ENCODE data around the gene KCNQ1. TPM values are rescaled to one million over a fixed set of nuclear protein-coding genes. Genes with fewer than 3 reads are reported as not detected.

Gene KCNQ1
- total RNA-seq, 1 donor from 2014 or later = 8.5 TPM

DNA sequence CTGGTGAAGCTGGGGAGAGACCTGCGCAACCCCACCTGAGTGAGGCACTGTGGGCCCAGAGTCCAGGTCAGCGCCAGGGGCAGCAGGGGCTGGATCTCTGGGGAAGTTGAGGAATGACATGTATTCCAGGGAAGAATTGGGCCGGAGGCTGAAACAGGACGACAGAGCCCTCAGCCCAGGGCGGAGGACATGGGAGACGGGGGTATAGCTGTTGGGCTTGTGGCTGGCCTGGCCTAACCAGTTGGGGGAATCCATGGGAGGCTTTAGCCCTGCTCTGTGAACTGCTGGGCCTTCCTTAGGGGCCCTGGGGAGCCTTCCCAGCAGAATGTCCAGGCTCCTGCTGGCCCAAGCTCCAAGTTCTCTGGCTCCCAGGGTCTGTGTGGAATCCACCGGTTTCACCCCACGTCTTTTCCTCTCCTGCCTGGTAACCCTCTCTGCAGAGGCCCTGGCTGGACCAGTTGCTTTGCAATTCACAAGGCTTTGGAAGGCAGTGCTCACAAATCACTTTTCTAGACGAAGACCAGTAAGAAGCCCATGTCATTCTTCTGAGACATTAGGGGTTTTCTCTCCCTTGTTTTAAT is 305.4 kb downstream of the KCNQ1 start:
- H3K36me3 Mint-ChIP-seq = no peaks in the 10 kb centered on the region
- peaks cover 58% of the 10 kb centered on the region for H3K4me1 Mint-ChIP-seq
- no peaks in the 10 kb centered on the region for H3K9me3 Mint-ChIP-seq
- no peak for DNase-seq (ENCODE audit: low spot score in 2 of 2, unreplicated experiment in 2 of 2)
- no peak overlapping the region for H3K4me3 Mint-ChIP-seq
- no peaks in the 10 kb centered on the region for H3K27me3 Mint-ChIP-seq (ENCODE audit: low read depth)
- TF ChIP-seq, protein P1, sequence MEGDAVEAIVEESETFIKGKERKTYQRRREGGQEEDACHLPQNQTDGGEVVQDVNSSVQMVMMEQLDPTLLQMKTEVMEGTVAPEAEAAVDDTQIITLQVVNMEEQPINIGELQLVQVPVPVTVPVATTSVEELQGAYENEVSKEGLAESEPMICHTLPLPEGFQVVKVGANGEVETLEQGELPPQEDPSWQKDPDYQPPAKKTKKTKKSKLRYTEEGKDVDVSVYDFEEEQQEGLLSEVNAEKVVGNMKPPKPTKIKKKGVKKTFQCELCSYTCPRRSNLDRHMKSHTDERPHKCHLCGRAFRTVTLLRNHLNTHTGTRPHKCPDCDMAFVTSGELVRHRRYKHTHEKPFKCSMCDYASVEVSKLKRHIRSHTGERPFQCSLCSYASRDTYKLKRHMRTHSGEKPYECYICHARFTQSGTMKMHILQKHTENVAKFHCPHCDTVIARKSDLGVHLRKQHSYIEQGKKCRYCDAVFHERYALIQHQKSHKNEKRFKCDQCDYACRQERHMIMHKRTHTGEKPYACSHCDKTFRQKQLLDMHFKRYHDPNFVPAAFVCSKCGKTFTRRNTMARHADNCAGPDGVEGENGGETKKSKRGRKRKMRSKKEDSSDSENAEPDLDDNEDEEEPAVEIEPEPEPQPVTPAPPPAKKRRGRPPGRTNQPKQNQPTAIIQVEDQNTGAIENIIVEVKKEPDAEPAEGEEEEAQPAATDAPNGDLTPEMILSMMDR (IDR thresholded peaks at IDR 0.05; ENCODE audit: unreplicated experiment) = no peak
- peak overlapping the region; percentile 93 for H3K27ac Mint-ChIP-seq

DNA sequence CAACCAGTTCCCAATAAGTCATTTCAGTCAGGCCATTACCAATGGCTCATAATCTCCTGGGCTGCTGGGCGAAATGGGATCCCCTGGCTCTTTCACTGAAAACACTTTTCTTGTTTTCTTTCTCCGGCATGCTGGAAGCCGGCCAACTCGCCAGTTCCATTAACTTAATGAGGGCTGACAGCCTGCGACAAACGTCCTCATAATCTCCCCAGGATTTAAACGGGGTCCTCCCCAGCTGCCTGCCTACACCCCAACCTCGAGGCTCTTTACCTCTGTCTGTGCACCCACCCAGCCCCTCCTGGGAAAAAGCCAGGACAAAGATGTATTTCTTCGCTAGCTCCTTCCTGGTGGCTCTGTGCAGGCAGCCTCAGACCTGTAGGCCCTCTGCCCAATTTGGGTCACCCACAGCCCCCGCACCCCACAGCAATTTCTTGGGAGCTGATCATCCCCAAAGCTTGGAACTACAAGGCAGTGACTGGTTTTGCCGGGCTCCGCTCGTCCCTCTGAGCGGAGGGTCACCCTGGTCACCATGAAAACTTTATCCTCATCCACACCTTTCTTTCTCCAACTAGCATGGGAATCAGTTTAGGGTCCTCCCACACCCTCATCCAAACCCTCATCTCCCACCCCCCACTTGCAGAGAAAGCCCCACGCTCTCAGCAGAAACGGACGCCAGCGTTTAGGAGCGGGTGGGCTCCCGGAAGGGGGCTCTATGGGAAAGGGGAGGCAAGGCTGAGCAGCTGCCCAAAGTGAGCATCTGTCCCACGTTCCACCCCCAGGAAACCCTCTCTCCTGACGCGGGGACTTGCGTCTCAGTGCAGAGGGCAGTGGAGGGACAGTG is 306.1 kb downstream of the KCNQ1 start:
- Mint-ChIP-seq H3K27ac (peak overlapping the region; percentile 93), H3K4me1 (peaks cover 58% of the 10 kb centered on the region), H3K9me3 (no peaks in the 10 kb centered on the region), H3K4me3 (no peak overlapping the region), H3K27me3 (ENCODE audit: low read depth) (no peaks in the 10 kb centered on the region), H3K36me3 (no peaks in the 10 kb centered on the region)
- TF ChIP-seq, protein P1 (IDR thresholded peaks at IDR 0.05; ENCODE audit: unreplicated experiment) = no peak
- peak in 1 of 2 experiments; percentile 75 for DNase-seq (ENCODE audit: low spot score in 2 of 2, unreplicated experiment in 2 of 2)

DNA sequence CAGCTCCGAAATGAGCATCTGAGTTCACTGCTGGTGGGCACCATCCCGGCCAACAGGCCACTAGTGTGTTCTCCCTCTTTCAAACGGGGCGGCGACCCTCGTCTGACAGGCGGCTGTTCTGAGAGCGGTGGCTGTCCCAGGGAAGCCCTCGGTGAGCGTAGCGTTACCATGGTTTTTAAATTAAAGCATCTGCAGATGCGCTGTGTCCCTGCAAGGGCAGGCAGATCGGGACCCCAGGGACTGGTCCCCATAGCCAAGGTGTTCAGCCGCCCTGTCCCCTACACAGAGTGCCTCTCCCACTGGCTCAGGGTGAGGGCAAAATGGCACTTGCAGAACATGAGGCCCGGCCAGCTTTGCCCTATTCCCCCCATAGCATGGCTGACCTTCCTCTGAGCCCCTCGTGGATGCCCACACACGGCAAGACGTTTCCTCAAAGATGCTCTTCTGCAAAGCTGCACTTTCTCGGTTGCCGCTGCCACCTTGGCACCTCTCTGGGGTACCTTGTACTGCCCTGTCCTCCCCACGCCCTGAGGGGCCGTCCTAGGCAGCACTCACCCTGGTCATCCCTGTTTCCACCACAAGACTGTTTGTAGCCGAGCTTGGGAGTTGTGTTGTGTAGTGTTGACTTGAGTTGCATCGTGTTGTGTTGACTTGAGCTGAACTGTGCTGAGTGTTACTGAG is 306.9 kb downstream of the KCNQ1 start:
- H3K4me3 Mint-ChIP-seq = no peak overlapping the region
- DNase-seq (ENCODE audit: low spot score in 2 of 2, unreplicated experiment in 2 of 2) = no peak
- H3K27ac Mint-ChIP-seq = peak overlapping the region; percentile 93
- H3K4me1 Mint-ChIP-seq = peaks cover 56% of the 10 kb centered on the region
- no peaks in the 10 kb centered on the region for H3K9me3 Mint-ChIP-seq
- TF ChIP-seq, protein P1 (IDR thresholded peaks at IDR 0.05; ENCODE audit: unreplicated experiment) = no peak
- H3K27me3 Mint-ChIP-seq (ENCODE audit: low read depth) = no peaks in the 10 kb centered on the region
- H3K36me3 Mint-ChIP-seq = no peaks in the 10 kb centered on the region

- TF ChIP-seq, protein P1 (IDR thresholded peaks at IDR 0.05; ENCODE audit: unreplicated experiment) = no peak
- Mint-ChIP-seq H3K27ac (no peak overlapping the region), H3K4me1 (peaks cover 52% of the 10 kb centered on the region), H3K27me3 (ENCODE audit: low read depth) (no peaks in the 10 kb centered on the region), H3K4me3 (no peak overlapping the region), H3K36me3 (no peaks in the 10 kb centered on the region), H3K9me3 (peaks cover 4% of the 10 kb centered on the region)
- no peak for DNase-seq (ENCODE audit: low spot score in 2 of 2, unreplicated experiment in 2 of 2)
These were observed 307.5 kb downstream of the KCNQ1 start for GRCh38 chr11:2752204-2752770.

- Mint-ChIP-seq H3K4me1 (peaks cover 46% of the 10 kb centered on the region), H3K4me3 (no peak overlapping the region), H3K9me3 (peaks cover 10% of the 10 kb centered on the region), H3K27me3 (ENCODE audit: low read depth) (no peaks in the 10 kb centered on the region), H3K36me3 (peaks cover 3% of the 10 kb centered on the region), H3K27ac (peak overlapping the region; percentile 64)
- TF ChIP-seq, protein P1 (IDR thresholded peaks at IDR 0.05; ENCODE audit: unreplicated experiment) = no peak
- DNase-seq (ENCODE audit: low spot score in 2 of 2, unreplicated experiment in 2 of 2) = no peak
These were observed 308.1 kb downstream of the KCNQ1 start for GRCh38 chr11:2752923-2753322.
